RKO (cell line): ENCODE results near the gene TCERG1L.
"Not testable (repeated sequence)": the region's sequence is repeated elsewhere in the genome, so short reads cannot be mapped to it uniquely, and the experiment has no call there.

Source experiments
- DNase-seq: peaks from one replicate; pipeline ENCODE4 v3.0.0-alpha.2; 2016; ENCODE audit warnings: low spot score

TCERG1L gene

DNA sequence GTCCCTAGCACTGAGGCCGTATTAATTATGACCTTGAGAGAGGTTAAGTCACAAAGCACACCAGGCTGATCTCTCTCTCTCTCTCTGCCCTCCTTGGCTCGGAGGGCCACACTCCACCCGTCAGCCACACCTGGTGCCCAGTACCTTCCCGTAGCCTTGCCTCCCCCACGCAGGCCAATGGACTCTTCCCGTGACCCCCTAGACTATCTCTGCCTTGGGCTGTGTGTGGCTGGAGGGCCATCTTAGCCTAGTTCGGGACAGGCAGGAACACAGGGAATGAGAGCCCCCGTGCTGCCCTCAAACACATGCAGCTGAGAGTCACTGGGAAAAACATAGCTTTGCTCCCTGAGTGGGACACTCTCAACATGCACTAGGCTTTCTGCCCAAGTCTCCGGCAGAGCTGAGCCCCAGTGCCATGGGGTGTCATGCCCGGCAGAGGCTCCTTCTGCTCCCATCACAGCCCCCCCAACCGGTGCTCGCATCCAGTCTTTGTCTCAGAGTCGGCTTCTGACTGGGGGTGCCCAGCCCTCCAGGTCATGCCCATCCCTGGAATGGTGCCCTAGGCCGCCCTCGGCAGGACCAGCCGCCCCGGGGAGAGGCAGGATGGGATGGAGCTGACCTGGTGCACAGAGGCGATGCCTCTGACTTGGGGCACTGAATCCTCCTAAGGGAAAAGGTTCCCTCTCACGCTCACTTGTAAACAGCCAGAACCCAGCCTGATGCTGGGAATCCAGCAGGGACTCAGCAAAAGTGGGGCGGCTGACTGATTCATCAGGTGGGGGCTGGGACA, 63.0 kb downstream of the TCERG1L start:
- DNase-seq = no peak

DNA sequence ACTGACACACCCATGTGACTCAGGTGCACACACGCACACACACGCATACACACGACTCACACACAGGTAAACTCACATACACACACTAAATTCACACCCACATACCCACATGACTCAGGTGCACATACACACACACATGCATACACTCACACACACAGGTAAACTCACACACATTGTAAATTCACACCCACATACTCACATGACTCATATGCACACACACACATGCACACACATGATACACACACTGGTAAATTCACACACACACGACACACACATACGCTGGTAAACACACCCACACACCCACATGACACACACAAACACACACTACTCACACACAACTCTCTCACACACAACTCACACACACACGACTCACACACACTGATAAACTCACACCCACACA, 63.6 kb downstream of the TCERG1L start:
- DNase-seq = no peak

DNA sequence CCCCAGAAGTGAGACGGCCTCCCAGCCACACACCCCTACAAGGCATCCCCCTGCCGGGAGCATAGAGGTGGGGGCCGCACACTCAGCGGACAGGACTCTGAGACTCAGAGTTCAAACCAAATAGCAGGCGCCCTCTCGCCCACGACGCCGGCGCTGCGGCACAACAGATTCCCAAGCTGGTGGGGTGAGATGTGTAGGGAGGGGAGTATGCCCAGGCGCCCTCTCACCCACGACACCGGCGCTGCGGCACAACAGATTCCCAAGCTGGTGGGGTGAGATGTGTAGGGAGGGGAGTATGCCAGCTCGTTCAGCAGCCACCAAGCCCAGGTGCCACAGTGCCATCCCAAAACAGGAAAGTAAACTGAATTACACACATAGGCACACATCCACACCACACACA, 64.7 kb downstream of the TCERG1L start:
- no peak for DNase-seq

DNA sequence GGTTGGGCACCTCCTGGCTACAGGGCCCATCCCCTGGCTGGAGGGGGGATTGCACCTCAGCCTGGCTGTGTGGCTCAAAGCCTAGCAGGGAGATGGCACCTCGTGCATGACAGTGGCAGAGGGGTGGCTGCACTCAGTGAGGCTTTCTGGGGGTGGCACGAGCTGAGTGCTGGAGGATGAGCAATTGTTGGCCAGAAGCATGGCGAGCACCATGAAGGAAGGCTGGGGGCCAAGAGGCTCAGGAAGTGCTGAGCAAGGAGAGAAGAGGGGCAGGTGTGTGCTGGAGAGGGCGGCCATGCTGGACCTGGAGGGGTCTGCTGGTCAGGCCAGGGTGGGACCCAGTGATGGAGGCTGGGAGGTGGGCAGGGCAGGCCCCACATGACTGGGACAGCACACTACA, 65.4 kb downstream of the TCERG1L start:
- DNase-seq = no peak

DNA sequence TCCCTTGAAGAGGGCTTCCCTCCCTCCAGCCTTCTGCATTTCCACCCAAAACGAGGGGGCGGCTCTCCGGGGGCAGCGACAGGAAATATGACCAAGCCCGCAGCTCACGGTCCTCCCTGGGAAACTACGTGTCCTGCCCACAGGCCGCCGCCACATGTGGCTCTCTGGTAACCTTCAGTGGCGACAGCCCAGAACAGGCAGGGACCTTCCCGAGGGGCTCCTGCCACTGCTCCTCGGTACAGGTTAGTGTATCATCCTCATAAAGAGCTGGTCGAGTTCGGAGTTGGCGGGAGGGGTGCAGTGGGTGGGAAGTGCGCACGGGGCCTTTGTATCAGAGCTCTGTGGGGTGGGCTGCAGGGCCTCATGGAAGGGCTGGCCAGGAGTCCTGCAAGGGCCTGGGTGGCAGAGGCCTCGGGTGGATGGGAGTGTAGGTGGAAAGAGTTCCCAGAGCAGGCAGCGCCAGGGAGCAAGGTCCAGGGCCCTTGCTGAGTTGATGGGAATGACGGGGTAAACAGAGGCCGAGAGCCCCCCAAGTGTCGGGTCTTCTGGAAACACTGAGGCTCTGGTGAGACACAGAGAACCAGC, 66.0 kb downstream of the TCERG1L start:
- DNase-seq = no peak

DNA sequence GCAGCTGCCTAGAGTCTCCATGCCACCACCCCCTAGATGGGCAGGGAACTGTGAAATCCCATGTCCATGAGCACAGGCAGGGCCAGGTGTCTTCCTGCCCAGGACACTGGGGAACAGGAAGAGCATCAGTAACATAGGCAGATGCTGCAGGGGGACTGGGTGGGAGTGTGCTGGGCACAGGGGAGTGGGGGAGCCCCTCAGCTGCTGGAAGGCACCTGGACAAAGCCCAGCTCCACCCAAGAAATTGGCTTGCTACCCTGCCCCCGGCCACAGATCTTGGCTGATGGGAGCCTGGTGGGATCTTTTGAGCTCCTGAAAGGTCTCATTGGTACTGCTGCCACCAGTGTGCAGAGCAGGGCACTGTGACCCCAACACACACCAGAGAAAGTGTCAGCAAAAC, 66.7 kb downstream of the TCERG1L start:
- DNase-seq = no peak

DNA sequence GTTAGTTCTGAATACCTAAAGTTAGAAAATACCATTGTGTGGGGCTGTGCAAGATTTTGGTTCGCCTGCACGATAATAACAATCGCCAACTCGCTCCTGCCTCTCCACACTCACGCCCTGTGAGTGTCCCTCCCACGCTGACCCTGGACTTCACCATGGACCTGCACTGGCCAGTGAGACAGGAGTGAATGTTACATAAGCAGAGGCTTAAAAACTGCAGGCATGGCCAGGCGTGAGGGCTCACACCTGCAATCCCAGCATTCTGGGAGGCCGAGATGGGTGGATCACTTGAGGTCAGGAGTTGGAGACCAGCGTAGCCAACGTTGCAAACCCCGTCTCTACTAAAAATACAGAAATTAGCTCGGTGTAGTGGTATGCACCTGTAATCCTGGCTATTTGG, 68.4 kb downstream of the TCERG1L start:
- DNase-seq = no peak

DNA sequence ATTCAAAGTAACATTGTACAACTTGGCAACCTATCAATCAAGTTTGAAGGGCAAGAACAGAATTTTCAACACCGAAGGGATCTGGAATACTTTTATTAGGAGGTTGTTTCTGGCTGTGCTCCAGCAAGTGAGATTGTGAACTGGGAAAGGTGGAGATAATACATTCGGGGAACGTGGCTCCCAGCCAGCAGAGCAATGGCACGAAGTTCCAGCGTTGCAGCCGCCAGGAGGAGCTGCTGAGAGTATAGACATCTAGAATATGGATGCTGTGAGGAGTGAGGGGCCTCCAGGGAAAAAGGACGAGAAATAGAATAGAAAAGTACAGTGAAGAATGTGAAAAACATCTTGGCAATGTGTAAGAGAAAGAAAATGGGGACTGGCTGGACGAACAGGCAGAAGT, 69.5 kb downstream of the TCERG1L start:
- DNase-seq = no peak

DNA sequence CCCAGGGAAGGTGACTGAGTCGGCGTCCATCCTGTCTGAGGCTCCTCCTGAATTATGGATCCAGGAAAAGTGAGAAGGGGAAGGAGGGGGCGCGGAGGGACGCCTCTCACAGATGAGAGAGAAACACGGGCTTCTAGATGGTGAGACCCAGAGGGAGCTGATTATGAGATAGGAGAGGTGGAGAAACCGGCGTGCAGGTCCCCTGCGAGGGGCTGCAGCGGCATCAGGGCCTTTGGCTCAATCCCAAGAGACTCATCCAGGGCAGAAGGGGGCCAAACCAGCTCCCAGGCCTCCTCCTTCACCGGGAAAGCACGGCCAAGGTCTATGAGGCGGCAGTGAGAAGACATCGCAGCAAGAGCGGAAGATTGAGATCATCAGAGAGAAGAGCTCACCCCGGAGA, 70.8 kb downstream of the TCERG1L start:
- no peak for DNase-seq

DNA sequence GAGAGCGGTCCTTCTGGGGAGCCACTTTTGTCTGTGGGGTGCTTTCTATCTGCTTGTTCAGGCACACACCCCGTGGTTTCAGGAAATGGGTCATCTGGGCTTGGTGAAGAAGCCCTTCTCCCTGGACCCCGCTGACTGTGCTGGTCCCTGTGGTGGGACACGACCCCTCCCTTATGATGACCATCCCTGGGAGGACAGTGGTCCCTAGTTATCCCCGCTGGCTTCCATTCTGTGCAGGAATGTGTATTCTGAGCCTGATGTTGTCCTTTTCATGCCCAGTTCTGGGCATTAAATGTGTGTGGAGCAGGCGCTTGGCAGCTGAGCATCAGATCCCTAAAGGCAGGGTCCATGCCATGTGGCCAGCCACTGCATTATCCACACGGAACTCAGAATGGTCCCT, 71.6 kb downstream of the TCERG1L start:
- no peak for DNase-seq

DNA sequence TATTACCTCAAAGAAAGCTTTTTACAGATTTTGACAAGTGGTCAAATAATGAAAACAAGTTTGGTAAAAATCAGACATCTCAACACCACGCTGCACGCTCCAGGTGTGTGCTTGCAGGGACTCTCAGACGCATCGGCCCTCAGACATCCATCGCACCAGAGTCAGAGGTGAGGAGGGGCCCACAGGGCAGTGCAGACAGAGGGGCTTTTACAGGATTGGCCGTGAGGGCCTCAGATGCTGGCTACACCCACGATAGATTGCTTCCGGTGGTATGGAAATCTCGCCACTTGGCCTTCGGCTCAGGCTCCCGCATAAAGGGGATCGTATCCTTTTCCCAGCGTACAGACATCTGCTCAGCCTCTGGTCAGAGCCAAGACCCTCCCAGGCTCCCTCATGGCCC, 72.1 kb downstream of the TCERG1L start:
- DNase-seq = no peak

DNA sequence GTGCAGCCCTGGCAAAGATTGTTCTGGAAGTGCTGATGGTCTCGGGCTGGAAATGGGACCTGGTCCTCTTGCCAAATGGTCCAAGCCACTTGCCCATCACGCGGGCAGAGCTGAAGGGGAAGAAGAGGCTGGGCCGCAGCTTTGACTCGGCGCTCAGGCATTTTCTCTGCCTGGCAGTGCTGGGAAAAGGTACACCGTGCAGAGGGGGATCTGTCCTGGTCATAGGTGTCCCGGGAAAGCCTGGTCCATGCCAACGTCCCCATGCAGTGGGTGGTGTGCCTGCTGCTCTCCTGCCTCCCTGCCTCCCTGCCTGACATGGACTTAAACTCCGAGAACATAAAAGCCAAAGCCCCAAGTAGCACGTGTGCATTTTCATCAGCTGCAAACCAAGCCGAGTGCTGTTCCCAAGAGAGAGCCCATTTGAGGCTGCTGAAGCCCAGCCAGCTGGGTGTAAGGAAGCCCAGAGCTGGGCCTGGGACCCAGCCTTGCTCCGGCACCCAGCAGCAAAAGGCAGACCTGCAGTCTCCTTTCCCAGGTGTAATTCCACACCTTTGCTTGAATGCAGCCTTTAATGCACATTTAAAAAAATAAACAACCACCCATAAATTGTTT, 72.7 kb downstream of the TCERG1L start:
- no peak for DNase-seq

DNA sequence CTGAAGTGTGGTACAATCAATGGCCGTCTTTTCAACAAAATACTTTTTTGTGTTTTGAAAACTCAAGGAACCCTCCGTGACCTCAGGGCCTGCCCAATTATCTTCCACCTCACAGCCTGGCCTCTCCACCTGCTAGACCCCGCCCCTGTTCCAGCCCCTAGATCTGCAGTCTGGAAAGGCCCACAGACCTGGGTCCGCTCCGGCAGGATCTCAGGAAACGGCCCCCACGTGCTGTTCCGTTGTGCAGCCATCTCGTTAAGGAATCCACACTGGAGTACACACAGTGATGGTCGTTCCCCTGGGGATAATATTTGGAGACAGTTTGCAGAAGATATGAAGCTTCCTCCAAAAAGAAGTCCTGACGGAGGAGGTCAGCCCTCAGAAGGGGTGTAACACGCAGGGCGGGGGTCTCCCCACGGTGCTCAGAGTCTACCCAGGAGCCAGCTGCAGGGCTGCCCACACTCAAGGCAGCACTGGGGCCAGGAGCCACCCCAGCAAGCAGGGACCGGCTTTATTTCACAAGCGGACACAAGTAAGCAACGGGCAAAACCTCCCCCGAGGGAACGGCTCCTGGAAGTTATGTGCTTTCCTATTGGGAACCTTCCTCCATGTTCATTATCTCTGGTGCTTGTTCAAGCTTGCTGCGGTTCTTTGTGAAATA, 73.4 kb downstream of the TCERG1L start:
- no peak for DNase-seq

DNA sequence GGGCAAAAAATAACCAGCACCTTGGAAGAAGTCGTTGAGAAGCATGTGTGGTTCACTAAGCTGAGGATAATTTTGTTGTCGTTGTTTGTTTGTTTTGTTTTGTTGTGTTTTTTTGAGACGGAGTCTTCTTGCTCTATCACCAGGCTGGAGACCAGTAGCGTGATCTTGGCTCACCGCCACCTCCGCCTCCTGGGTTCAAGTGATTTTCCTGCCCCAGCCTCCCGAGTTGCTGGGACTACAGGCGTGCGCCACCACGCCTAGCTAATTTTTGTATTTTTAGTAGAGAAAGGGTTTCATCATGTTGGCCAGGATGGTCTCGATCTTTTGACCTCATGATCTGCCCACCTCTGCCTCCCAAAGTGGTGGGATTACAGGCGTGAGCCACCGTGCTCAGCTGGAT, 76.9 kb downstream of the TCERG1L start:
- DNase-seq = not testable (repeated sequence)

DNA sequence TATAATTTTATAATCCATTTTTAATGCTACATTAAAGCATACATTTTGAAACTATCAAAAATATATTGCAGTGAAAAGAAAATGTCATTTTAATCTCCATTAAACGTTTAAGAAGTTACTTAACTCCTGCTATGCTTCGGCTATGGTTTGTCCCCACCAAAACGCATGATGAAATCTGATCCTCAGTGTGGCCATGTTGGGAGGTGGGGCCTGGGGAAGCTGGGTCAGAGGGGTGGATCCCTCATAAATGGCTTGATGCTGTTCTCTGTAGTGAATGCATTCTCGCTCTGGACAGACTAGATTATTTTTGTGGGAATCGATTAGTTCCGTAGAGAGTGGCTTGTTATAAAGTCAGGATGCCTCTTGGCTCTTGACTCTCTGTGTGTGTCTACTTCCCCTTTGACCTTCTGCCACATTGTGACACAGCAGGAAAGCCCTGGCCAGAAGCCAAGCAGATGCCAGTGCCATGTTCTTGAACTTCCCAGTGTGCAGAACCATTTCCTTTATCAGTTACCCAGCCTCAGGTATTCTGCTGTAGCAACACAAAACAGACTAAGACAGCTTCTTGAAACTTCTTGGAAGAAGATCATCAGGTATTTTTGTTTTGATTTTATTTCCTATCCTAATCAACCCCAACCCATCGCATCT, 77.8 kb downstream of the TCERG1L start:
- DNase-seq = no peak

DNA sequence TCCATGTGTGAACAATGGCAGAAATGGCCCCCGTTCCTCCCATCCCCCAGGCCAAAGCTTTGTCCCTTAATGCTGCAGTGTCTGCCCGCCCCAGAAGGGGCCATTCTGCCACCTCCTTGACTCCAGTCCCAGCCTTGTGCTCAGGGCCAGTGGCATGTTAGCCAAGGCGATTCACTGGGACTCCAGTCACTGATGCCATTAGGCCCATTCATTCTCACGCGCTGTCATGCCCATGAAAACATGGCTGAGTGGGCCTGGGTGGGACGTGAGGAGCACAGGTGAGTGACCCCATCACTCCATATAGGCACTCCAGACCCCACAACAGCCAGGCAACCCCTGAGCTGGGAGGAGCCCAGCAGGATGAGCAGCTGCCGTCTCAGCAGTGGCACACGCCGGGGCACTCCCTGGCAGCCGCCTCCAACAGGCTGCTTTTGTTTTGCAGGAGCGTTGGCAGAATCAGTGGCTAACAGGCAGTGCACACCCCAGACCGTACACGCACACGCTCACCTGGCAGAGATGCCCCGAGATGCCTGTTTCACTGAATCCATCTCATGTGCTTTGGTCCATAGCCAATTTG, 79.5 kb downstream of the TCERG1L start:
- no peak for DNase-seq

DNA sequence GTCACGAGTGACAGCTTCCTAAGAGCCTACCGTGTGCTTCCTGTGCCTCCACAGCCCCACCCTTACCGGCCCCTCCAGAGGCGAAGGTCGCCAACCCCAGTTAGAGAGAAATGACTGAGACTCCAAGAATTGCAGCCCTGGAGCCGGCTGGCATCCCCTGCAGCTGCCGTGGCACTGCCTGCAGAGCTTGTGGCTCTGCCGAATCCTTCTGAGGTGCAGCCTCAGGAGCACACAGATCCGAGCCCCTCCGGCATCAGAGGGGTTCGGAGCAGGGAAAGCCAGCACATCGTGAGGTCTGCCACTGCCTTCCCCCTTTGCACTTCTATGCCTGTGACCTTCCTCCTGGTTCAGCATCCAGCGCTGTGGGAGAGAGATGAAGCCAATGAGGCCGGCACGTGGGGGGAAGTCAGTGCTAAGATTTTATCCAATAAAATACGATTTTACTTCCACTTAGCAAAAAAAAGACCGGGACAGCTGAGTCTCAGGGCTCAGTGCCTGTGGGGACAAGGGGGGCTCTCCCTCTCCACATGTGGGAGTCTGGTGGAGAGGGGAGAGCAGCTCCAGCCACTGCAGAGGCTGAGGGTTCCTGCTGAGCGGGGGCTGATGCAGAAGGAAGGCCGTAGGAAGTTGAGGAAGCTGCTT, 80.1 kb downstream of the TCERG1L start:
- DNase-seq = no peak

DNA sequence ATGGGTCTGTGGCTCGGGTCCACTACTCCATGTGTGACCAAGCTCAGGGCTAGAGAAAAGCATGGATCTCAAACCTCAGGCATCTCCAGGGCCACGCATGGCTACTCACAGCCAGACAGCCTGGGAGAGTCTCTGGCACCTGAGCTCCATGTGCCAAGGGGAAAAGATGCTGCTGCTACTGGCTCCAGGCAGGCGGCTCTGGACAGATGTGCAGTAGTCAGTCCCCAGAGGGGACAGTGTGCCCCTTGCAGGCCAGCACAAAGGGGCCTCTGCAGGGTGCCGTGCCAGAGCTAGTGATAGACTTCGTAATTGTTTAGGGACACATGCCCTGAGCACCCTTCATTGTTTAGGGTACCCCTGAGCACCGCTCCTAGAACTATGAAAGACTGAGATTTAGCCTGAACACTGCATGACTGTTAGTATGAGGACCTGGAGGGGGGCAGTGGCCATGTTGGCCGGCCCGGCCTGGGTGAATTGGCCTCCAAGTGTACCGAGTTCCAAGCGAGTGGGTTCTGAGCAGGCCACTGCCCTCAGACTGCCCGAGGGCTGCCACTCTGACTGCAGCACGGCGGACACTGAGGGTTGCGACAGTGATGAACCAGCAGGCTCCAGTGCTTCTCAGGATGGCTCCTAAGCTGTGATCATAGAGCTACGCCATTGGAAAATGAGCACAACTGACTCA, 80.7 kb downstream of the TCERG1L start:
- no peak for DNase-seq

DNA sequence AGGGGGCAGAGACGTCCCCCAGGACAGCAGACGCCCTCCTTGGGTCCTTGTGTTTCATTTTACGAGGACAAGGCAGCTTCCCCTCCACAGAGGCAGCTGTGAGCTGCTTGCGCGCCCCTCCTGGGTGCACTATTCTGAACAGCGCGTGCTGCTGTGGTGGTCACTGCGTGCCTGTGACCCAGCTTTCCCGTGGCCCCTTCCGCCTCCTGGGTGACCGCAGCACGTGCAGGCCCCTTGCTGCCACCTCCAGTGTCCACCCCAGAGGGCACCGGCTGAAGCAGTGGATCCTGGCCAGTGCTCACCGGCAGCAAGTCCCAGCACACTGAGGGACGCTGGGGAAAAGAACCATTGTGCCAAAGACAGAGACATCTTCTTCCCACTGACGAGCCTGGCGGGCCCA, 81.4 kb downstream of the TCERG1L start:
- no peak for DNase-seq

DNA sequence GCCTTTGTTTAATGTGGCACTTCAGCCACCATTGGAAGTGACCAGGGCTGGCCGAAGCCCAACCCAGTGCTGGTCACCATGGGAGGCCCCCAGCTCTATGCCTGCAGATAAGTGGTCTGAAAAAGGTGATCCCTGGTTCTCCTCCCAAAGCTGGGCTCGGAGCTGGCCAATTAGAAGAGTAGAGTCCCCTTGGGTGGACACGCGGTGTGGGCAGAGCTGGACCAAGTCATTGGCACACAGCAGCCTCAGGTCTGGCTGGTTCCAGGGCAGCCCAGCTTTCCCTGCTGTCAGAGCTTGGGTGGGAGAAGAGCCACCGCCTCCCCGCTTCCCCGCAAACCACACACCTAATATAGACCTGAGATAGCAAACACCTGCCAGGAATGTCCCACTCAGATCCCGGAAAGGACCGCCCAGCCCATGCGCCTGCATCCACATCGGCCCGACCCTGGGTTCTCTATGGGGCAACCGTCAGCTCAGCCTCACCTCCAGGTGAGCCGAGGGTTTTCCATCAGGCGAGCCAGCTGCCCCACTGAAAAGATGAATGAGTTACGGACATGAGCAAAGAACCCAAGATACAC, 84.3 kb downstream of the TCERG1L start:
- no peak for DNase-seq
